ENCODE measurements around the gene ARPC1A.
"Not testable (repeated sequence)": the region's sequence is repeated elsewhere in the genome, so short reads cannot be mapped to it uniquely, and the experiment has no call there.

Gene ARPC1A

GRCh38 chr7:99409806-99410205, 84.1 kb downstream of the ARPC1A start:
- no peak for DNase-seq (ENCODE audit: low read depth)
- TF ChIP-seq, protein P1, sequence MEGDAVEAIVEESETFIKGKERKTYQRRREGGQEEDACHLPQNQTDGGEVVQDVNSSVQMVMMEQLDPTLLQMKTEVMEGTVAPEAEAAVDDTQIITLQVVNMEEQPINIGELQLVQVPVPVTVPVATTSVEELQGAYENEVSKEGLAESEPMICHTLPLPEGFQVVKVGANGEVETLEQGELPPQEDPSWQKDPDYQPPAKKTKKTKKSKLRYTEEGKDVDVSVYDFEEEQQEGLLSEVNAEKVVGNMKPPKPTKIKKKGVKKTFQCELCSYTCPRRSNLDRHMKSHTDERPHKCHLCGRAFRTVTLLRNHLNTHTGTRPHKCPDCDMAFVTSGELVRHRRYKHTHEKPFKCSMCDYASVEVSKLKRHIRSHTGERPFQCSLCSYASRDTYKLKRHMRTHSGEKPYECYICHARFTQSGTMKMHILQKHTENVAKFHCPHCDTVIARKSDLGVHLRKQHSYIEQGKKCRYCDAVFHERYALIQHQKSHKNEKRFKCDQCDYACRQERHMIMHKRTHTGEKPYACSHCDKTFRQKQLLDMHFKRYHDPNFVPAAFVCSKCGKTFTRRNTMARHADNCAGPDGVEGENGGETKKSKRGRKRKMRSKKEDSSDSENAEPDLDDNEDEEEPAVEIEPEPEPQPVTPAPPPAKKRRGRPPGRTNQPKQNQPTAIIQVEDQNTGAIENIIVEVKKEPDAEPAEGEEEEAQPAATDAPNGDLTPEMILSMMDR (conservative IDR thresholded peaks at IDR 0.05; ENCODE audit: low read depth, low read length): no peak
- H3K4me3 ChIP-seq (ENCODE audit: low read depth, low read length): peak overlapping the region; percentile 100

GRCh38 chr7:99410635-99411034, 84.9 kb downstream of the ARPC1A start:
- TF ChIP-seq, protein P1 (conservative IDR thresholded peaks at IDR 0.05; ENCODE audit: low read depth, low read length): no peak
- no peak overlapping the region for H3K4me3 ChIP-seq (ENCODE audit: low read depth, low read length)
- DNase-seq (ENCODE audit: low read depth): no peak

GRCh38 chr7:99415513-99416127, 89.9 kb downstream of the ARPC1A start:
- peak; percentile 80 for DNase-seq (ENCODE audit: low read depth)
- not testable (repeated sequence) for H3K4me3 ChIP-seq (ENCODE audit: low read depth, low read length)

More at GRCh38 chr7:99415513-99416127, 89.9 kb downstream of the ARPC1A start:
- TF ChIP-seq, protein P1 (conservative IDR thresholded peaks at IDR 0.05; ENCODE audit: low read depth, low read length): peak; percentile 70

Measured in choroid plexus epithelial cell (primary cell).